Coronary artery (tissue), 2 donors: ENCODE measurements around the gene NTN5.

Experiments
- DNase-seq: peaks from one replicate; pipeline ENCODE4 v3.0.0-alpha.2; 2017; ENCODE audit warnings: low spot score
- H3K27ac ChIP-seq, 2 donors: fragments of 200-600 bp; sonication (generic); one replicate each; pipeline ENCODE4 v1.5.1; 2016 to 2019
- H3K4me3 ChIP-seq: fragments of 200-600 bp; sonication (generic); 2 replicates; pipeline ENCODE4 v1.5.1; 2016; ENCODE audit warnings: mild to moderate bottlenecking, moderate library complexity
- CTCF ChIP-seq: fragments of 200-600 bp; sonication (generic); IDR thresholded peaks from one replicate; pipeline ENCODE4 v1.5.1; 2019; ENCODE audit warnings: antibody characterized with exemption

The NTN5 gene

GRCh38 chr19:48711106-48711662 is 38.4 kb upstream of the NTN5 start:
- no peak overlapping the region for H3K4me3 ChIP-seq
- TF ChIP-seq CTCF = no peak
- no peak for DNase-seq
- H3K27ac ChIP-seq = no peak overlapping the region

DNA sequence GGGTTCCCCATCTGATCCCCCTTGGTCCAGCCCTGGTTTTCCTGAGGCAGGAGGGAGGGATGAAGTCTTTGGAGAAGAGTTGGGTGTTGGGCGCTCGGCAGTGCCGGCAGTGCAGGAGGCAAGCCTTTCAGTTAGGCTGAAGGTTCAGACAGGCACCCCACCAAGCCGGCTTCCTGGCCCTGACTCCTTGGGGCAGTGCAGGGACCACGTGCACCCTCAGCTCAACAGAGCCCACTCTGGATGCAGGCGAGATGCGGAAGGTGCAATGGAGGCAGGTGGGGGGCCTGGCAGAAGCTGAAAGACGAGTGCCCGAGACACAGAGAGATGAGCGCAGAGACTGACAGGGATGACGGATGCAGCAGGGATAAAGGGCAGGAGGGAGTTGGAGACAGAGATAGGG is 35.7 kb upstream of the NTN5 start:
- Histone ChIP-seq H3K4me3 (no peak overlapping the region), H3K27ac (no peak overlapping the region)
- no peak for DNase-seq
- TF ChIP-seq CTCF = no peak

- no peak for DNase-seq
- TF ChIP-seq CTCF = no peak
- no peak overlapping the region for H3K4me3 ChIP-seq
- H3K27ac ChIP-seq = no peak overlapping the region
Observed at GRCh38 chr19:48705431-48705830, 32.6 kb upstream of the NTN5 start.

- no peak overlapping the region for H3K4me3 ChIP-seq
- no peak overlapping the region for H3K27ac ChIP-seq
- TF ChIP-seq CTCF = no peak
- DNase-seq = no peak
Observed at GRCh38 chr19:48703316-48703715, 30.5 kb upstream of the NTN5 start.

- no peak for DNase-seq
- TF ChIP-seq CTCF = no peak
Observed at GRCh38 chr19:48702701-48703100, 29.9 kb upstream of the NTN5 start.

DNA sequence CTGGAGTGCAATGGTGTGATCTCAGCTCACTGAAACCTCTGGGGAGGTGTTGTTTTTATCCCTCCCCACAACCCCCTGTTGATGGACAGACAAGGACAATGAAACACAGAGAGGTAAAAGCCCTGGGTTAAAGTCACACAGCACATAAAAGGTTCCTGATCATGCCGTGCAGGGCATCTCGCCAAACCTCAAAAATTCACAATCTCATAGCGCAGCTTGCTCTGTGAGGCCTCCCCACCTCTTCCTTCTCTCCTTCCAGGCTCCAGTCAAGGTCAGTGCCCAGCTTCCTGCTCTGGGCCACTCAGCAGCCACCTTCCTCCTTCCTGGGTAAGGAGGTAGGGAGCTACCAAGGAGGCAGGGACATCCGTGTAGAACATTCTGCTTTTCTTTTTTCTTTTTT is 25.2 kb upstream of the NTN5 start:
- no peak overlapping the region for H3K4me3 ChIP-seq
- TF ChIP-seq CTCF = no peak
- DNase-seq = no peak
- H3K27ac ChIP-seq = no peak overlapping the region

More at GRCh38 chr19:48702701-48703100, 29.9 kb upstream of the NTN5 start:
- Histone ChIP-seq H3K4me3 (no peak overlapping the region), H3K27ac (no peak overlapping the region)

DNA sequence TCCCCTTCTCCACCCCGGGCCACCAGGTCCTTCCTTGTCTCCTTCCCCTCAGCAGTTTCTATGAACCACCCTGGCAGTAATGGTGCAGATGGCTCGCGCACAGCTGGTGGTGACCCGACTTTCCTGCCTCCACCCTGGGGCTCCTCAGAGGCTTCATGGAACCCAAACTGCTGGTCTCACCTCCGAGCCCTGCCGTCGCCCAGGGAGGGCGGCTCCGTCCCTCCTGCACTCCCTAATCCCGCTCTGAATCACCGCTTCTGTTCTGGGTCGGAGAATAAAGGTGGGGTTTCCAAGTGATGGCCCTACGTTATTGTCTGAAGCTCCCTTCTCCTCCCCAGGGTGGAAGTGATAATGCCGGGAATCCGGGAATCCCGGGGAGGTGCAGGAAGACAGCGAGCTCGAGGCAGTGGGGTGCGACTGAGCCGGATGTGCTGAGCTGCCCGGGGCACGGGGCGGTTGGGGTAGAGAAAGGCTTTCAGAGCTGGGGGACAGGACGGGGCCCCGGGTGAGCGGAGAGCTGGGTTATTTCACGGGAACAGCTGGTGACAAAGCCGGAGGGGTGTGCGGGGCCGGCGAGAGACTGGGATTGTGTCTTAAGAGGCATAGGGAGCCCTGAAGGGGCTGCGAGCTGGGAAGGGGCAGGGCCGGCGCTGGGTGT is 23.7 kb upstream of the NTN5 start:
- Histone ChIP-seq H3K27ac (peak overlapping the region in 1 of 2 donors; percentile 41), H3K4me3 (peak overlapping the region; percentile 53)
- DNase-seq = no peak
- TF ChIP-seq CTCF = no peak
